ENCODE measurements around the gene GPX6. TPM values are rescaled to one million over a fixed set of nuclear protein-coding genes. Genes with fewer than 3 reads are reported as not detected.
"Not testable (repeated sequence)": the region's sequence is repeated elsewhere in the genome, so short reads cannot be mapped to it uniquely, and the experiment has no call there.

GPX6 gene
- total RNA-seq = not detected

- no peak for ATAC-seq
- Mint-ChIP-seq H3K27ac (no peak within 1 kb of the TSS), H3K27me3 (peaks cover 33 to 40% of the 10 kb centered on the region in 2 donors), H3K4me3 (no peak within 1 kb of the TSS), H3K36me3 (no peaks in the 10 kb centered on the region), H3K9me3 (no peaks in the 10 kb centered on the region), H3K4me1 (ENCODE audit: low read depth in 2 of 2) (no peaks in the 10 kb centered on the region)
- DNase-seq (ENCODE audit: low spot score) = no peak
Observed at GRCh38 chr6:28515676-28516075, at the start of gene GPX6. TSS of gene GPX6 (minus strand) at chr6:28515793. CDS start at chr6:28515743, 50 bp downstream.

- no peak overlapping the region for H3K27ac Mint-ChIP-seq
Observed at GRCh38 chr6:28563430-28564095, 48.0 kb upstream of the GPX6 start.

GRCh38 chr6:28558629-28559028, 43.0 kb upstream of the GPX6 start:
- Mint-ChIP-seq H3K4me3 (no peak overlapping the region), H3K27ac (no peak overlapping the region), H3K9me3 (no peaks in the 10 kb centered on the region), H3K4me1 (ENCODE audit: low read depth in 2 of 2) (no peaks in the 10 kb centered on the region), H3K36me3 (no peaks in the 10 kb centered on the region), H3K27me3 (peaks cover 31 to 41% of the 10 kb centered on the region in 2 donors)
- ATAC-seq = no peak
- no peak for DNase-seq (ENCODE audit: low spot score)

More at GRCh38 chr6:28563430-28564095, 48.0 kb upstream of the GPX6 start:
- H3K9me3 Mint-ChIP-seq = no peaks in the 10 kb centered on the region
- no peak for DNase-seq (ENCODE audit: low spot score)
- ATAC-seq = no peak
- H3K4me1 Mint-ChIP-seq (ENCODE audit: low read depth in 2 of 2) = no peaks in the 10 kb centered on the region
- no peak overlapping the region for H3K4me3 Mint-ChIP-seq
- peaks cover 27 to 40% of the 10 kb centered on the region in 2 donors for H3K27me3 Mint-ChIP-seq
- H3K36me3 Mint-ChIP-seq = no peaks in the 10 kb centered on the region

- H3K4me3 Mint-ChIP-seq = no peak overlapping the region
- H3K9me3 Mint-ChIP-seq = no peaks in the 10 kb centered on the region
- peaks cover 42 to 61% of the 10 kb centered on the region in 2 donors for H3K27me3 Mint-ChIP-seq
- H3K4me1 Mint-ChIP-seq (ENCODE audit: low read depth in 2 of 2) = no peaks in the 10 kb centered on the region
- ATAC-seq (no peak), DNase-seq (ENCODE audit: low spot score) (no peak)
- H3K36me3 Mint-ChIP-seq = no peaks in the 10 kb centered on the region
- H3K27ac Mint-ChIP-seq = no peak overlapping the region
Observed at GRCh38 chr6:28555136-28555535, 39.5 kb upstream of the GPX6 start.

GRCh38 chr6:28553986-28554881, 38.6 kb upstream of the GPX6 start:
- Mint-ChIP-seq H3K27ac (no peak overlapping the region), H3K4me1 (ENCODE audit: low read depth in 2 of 2) (no peaks in the 10 kb centered on the region), H3K4me3 (no peak overlapping the region), H3K36me3 (no peaks in the 10 kb centered on the region), H3K27me3 (peaks cover 40 to 59% of the 10 kb centered on the region in 2 donors), H3K9me3 (no peaks in the 10 kb centered on the region)
- no peak for ATAC-seq
- DNase-seq (ENCODE audit: low spot score) = no peak

GRCh38 chr6:28553384-28553985, 37.9 kb upstream of the GPX6 start:
- H3K27ac Mint-ChIP-seq = no peak overlapping the region
- H3K27me3 Mint-ChIP-seq = peaks cover 38 to 67% of the 10 kb centered on the region in 2 donors
- no peaks in the 10 kb centered on the region for H3K4me1 Mint-ChIP-seq (ENCODE audit: low read depth in 2 of 2)
- DNase-seq (ENCODE audit: low spot score) (no peak), ATAC-seq (no peak)
- no peaks in the 10 kb centered on the region for H3K36me3 Mint-ChIP-seq
- H3K4me3 Mint-ChIP-seq = no peak overlapping the region
- H3K9me3 Mint-ChIP-seq = no peaks in the 10 kb centered on the region

- H3K27ac Mint-ChIP-seq = no peak overlapping the region
- ATAC-seq = no peak
- no peaks in the 10 kb centered on the region for H3K36me3 Mint-ChIP-seq
- H3K4me1 Mint-ChIP-seq (ENCODE audit: low read depth in 2 of 2) = no peaks in the 10 kb centered on the region
- no peaks in the 10 kb centered on the region for H3K9me3 Mint-ChIP-seq
- DNase-seq (ENCODE audit: low spot score) = no peak
- H3K4me3 Mint-ChIP-seq = no peak overlapping the region
- H3K27me3 Mint-ChIP-seq = peaks cover 37 to 74% of the 10 kb centered on the region in 2 donors
Observed at GRCh38 chr6:28551891-28552666, 36.5 kb upstream of the GPX6 start.

GRCh38 chr6:28547003-28547402, 31.4 kb upstream of the GPX6 start:
- H3K9me3 Mint-ChIP-seq; H3K4me3 Mint-ChIP-seq; ATAC-seq; H3K27ac Mint-ChIP-seq; H3K36me3 Mint-ChIP-seq; DNase-seq (ENCODE audit: low spot score): not testable (repeated sequence)
- peaks cover 28 to 76% of the 10 kb centered on the region in 2 donors for H3K27me3 Mint-ChIP-seq
- H3K4me1 Mint-ChIP-seq (ENCODE audit: low read depth in 2 of 2) = peaks cover 15 to 19% of the 10 kb centered on the region in 2 donors

GRCh38 chr6:28545955-28546354, 30.4 kb upstream of the GPX6 start:
- DNase-seq (ENCODE audit: low spot score) = no peak
- H3K36me3 Mint-ChIP-seq = peaks cover 10% of the 10 kb centered on the region
- no peak overlapping the region for H3K27ac Mint-ChIP-seq
- peaks cover 15 to 19% of the 10 kb centered on the region in 2 donors for H3K4me1 Mint-ChIP-seq (ENCODE audit: low read depth in 2 of 2)
- H3K27me3 Mint-ChIP-seq = peaks cover 29 to 76% of the 10 kb centered on the region in 2 donors
- H3K4me3 Mint-ChIP-seq = no peak overlapping the region
- no peak for ATAC-seq
- H3K9me3 Mint-ChIP-seq = peaks cover 4% of the 10 kb centered on the region

GRCh38 chr6:28543651-28544610, 28.3 kb upstream of the GPX6 start:
- Mint-ChIP-seq H3K4me3 (peak overlapping the region; percentile 30), H3K4me1 (ENCODE audit: low read depth in 2 of 2) (peaks cover 15 to 19% of the 10 kb centered on the region in 2 donors), H3K27me3 (peaks cover 37 to 86% of the 10 kb centered on the region in 2 donors), H3K27ac (no peak overlapping the region), H3K9me3 (peaks cover 4% of the 10 kb centered on the region), H3K36me3 (peaks cover 10% of the 10 kb centered on the region)
- no peak for DNase-seq (ENCODE audit: low spot score)
- no peak for ATAC-seq

GRCh38 chr6:28542440-28543296, 27.1 kb upstream of the GPX6 start:
- peaks cover 10% of the 10 kb centered on the region for H3K36me3 Mint-ChIP-seq
- peaks cover 15 to 19% of the 10 kb centered on the region in 2 donors for H3K4me1 Mint-ChIP-seq (ENCODE audit: low read depth in 2 of 2)
- peaks cover 47 to 90% of the 10 kb centered on the region in 2 donors for H3K27me3 Mint-ChIP-seq
- ATAC-seq (peak; percentile 66 to 71), DNase-seq (ENCODE audit: low spot score) (no peak)
- peak overlapping the region; percentile 57 to 72 for H3K27ac Mint-ChIP-seq
- peaks cover 4% of the 10 kb centered on the region for H3K9me3 Mint-ChIP-seq
- peak overlapping the region; percentile 39 for H3K4me3 Mint-ChIP-seq

- H3K27me3 Mint-ChIP-seq = peaks cover 45 to 91% of the 10 kb centered on the region in 2 donors
- no peak for DNase-seq (ENCODE audit: low spot score)
- peaks cover 10% of the 10 kb centered on the region for H3K36me3 Mint-ChIP-seq
- peaks cover 4% of the 10 kb centered on the region for H3K9me3 Mint-ChIP-seq
- peak overlapping the region in 1 of 2 donors; percentile 57 for H3K27ac Mint-ChIP-seq
- H3K4me3 Mint-ChIP-seq = no peak overlapping the region
- no peak for ATAC-seq
- peaks cover 17 to 19% of the 10 kb centered on the region in 2 donors for H3K4me1 Mint-ChIP-seq (ENCODE audit: low read depth in 2 of 2)
Observed at GRCh38 chr6:28541996-28542395, 26.4 kb upstream of the GPX6 start.

Data from natural killer cell treated with Interleukin-12 subunit alpha and Interleukin-12 subunit beta and Interleukin-15 and Interleukin-18, amount 100 ng/mL, for 72 hours (primary cell).